ENCODE measurements around the gene GABRD. TPM values are rescaled to one million over a fixed set of nuclear protein-coding genes. Genes with fewer than 3 reads are reported as not detected.

Gene GABRD
- polyA plus RNA-seq, 3 donors, result 0.64 to 1.7 (median 1.4) TPM

- peak in 2 of 11 donors; percentile 29 to 41 for DNase-seq (ENCODE audit: extremely low read depth in 1 of 11, low read depth in 9 of 11, low spot score in 4 of 11)
These were observed 9.8 kb upstream of the GABRD start for GRCh38 chr1:2009101-2010053.

- DNase-seq (ENCODE audit: extremely low read depth in 1 of 11, low read depth in 9 of 11, low spot score in 4 of 11), result no peak
These were observed 5.0 kb upstream of the GABRD start for GRCh38 chr1:2014181-2014580.

GRCh38 chr1:2014741-2015735 lies 4.1 kb upstream of the GABRD start:
- no peak for DNase-seq (ENCODE audit: extremely low read depth in 1 of 11, low read depth in 9 of 11, low spot score in 4 of 11)

- no peak for DNase-seq (ENCODE audit: extremely low read depth in 1 of 11, low read depth in 9 of 11, low spot score in 4 of 11)
These were observed 3.0 kb upstream of the GABRD start for GRCh38 chr1:2016123-2016522.

- no peak for DNase-seq (ENCODE audit: extremely low read depth in 1 of 11, low read depth in 9 of 11, low spot score in 4 of 11)
These were observed 651 bp upstream of the GABRD start for GRCh38 chr1:2018217-2019171.

GRCh38 chr1:2019571-2020309 lies 595 bp downstream of the GABRD start:
- peak in 2 of 11 donors; percentile 39 to 47 for DNase-seq (ENCODE audit: extremely low read depth in 1 of 11, low read depth in 9 of 11, low spot score in 4 of 11)

GRCh38 chr1:2020310-2020655 lies 1.1 kb downstream of the GABRD start:
- DNase-seq (ENCODE audit: extremely low read depth in 1 of 11, low read depth in 9 of 11, low spot score in 4 of 11), result no peak

- DNase-seq (ENCODE audit: extremely low read depth in 1 of 11, low read depth in 9 of 11, low spot score in 4 of 11), result no peak
These were observed 2.4 kb downstream of the GABRD start for GRCh38 chr1:2021550-2021949.

GRCh38 chr1:2022063-2022770 lies 3.1 kb downstream of the GABRD start:
- DNase-seq (ENCODE audit: extremely low read depth in 1 of 11, low read depth in 9 of 11, low spot score in 4 of 11), result no peak

- DNase-seq (ENCODE audit: extremely low read depth in 1 of 11, low read depth in 9 of 11, low spot score in 4 of 11), result no peak
These were observed 4.0 kb downstream of the GABRD start for GRCh38 chr1:2023187-2023586.

GRCh38 chr1:2024451-2024850 lies 5.3 kb downstream of the GABRD start:
- no peak for DNase-seq (ENCODE audit: extremely low read depth in 1 of 11, low read depth in 9 of 11, low spot score in 4 of 11)

GRCh38 chr1:2024887-2025286 lies 5.7 kb downstream of the GABRD start:
- DNase-seq (ENCODE audit: extremely low read depth in 1 of 11, low read depth in 9 of 11, low spot score in 4 of 11), result no peak

GRCh38 chr1:2025491-2025981 lies 6.4 kb downstream of the GABRD start:
- DNase-seq (ENCODE audit: extremely low read depth in 1 of 11, low read depth in 9 of 11, low spot score in 4 of 11), result no peak

- no peak for DNase-seq (ENCODE audit: extremely low read depth in 1 of 11, low read depth in 9 of 11, low spot score in 4 of 11)
These were observed 8.9 kb downstream of the GABRD start for GRCh38 chr1:2027961-2028583.

GRCh38 chr1:2028870-2029560 lies 9.9 kb downstream of the GABRD start:
- DNase-seq (ENCODE audit: extremely low read depth in 1 of 11, low read depth in 9 of 11, low spot score in 4 of 11), result no peak

- no peak for DNase-seq (ENCODE audit: extremely low read depth in 1 of 11, low read depth in 9 of 11, low spot score in 4 of 11)
These were observed 10.4 kb downstream of the GABRD start for GRCh38 chr1:2029561-2029960.

Data from renal cortex interstitium (tissue), 11 donors.